GM13977 (cell line): ENCODE measurements around the gene ARHGAP6.
A peak's percentile ranks its signal among the peaks of the same experiment; 100 is the strongest.

Experiments
- DNase-seq: peaks from one replicate; pipeline ENCODE4 v3.0.0; 2012; ENCODE audit warnings: low spot score
- in situ Hi-C: fragments of 300-500 bp; cut with MboI; formaldehyde crosslinking; loops from one replicate; pipeline ENCODE4 v1.12.0; 2022; ENCODE audit warnings: low sequenced_read_pairs, low pct_unique_long_range_greater_than_20kb, mixed read lengths, inconsistent platforms; ENCODE audit not compliant: unreplicated experiment
- TF ChIP-seq, protein P1 (sequence below): IDR thresholded peaks from 2 replicates; pipeline ENCODE4 v1.5.1; 2012; ENCODE audit warnings: mild to moderate bottlenecking, control low read depth; ENCODE audit not compliant: insufficient read depth; ENCODE audit errors: extremely low read depth, missing control alignments

ARHGAP6 gene

DNA sequence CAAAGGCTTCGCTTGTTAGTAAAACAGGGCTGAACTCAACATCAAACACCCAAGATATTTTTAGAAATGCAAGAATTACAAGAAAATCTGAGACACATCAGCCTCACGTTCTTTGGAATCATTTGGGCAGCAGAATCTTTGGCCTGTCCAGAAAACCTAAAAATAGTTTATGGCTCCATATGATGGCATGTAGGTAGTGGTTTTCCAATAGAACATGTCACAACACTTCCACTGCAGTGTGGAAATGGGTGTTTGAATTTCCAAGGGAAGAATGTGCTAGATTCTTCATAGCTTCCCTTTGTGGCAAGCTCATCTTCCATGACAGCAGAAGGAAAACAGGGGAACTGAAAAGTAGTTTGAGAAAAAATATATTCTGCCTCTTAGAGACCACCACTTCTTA is 118.8 kb downstream of the ARHGAP6 start:
- TF ChIP-seq, protein P1, sequence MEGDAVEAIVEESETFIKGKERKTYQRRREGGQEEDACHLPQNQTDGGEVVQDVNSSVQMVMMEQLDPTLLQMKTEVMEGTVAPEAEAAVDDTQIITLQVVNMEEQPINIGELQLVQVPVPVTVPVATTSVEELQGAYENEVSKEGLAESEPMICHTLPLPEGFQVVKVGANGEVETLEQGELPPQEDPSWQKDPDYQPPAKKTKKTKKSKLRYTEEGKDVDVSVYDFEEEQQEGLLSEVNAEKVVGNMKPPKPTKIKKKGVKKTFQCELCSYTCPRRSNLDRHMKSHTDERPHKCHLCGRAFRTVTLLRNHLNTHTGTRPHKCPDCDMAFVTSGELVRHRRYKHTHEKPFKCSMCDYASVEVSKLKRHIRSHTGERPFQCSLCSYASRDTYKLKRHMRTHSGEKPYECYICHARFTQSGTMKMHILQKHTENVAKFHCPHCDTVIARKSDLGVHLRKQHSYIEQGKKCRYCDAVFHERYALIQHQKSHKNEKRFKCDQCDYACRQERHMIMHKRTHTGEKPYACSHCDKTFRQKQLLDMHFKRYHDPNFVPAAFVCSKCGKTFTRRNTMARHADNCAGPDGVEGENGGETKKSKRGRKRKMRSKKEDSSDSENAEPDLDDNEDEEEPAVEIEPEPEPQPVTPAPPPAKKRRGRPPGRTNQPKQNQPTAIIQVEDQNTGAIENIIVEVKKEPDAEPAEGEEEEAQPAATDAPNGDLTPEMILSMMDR, result no peak
- DNase-seq, result no peak
- in situ Hi-C loops, result loop anchor here (25.0 kb wide), 2 partner anchors 365 to 410 kb away; no protein-coding TSS in a partner anchor

DNA sequence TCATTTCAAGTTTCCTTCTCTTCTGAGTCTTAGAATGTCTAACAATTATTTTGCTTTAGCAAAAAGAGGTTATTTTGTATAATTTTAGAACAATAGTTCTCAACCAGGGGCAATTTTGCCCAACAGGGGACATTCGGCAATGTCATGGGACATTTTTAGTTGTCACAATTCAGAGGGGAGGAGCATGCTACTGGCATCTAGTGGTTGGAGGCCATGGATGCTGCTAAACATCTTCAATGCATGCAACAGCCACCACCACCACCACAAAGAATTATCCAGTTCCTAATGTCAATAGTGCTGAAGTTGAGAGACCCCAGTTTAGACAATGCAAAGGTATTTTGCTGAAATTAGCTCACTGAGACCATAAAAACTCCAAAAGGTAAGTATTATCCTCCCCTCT is 122.5 kb downstream of the ARHGAP6 start:
- TF ChIP-seq, protein P1, result peak; percentile 33
- no peak for DNase-seq
- in situ Hi-C loops, result loop anchor here (5.0 to 25.0 kb wide), 3 partner anchors 229 to 406 kb away; no protein-coding TSS in a partner anchor

DNA sequence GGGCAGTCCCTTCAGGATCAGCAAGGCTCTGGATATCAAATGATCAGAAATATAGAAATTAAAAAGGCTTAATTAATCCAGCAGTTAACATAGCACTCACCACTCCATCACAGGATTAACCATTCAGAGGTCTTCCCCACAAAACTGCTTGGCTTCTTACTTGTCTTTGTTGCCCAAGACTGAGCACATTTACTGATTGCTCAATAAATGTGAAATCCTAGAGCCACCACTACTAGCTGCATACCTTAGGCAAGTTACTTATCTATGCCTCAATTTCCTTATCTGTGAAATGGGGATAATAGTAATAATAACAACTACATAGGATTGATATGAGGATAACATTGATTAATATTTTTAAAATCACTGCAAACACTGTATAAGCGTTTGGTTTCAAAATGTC is 124.2 kb downstream of the ARHGAP6 start:
- TF ChIP-seq, protein P1, result no peak
- no peak for DNase-seq
- in situ Hi-C loops, result loop anchor here (5.0 to 25.0 kb wide), 3 partner anchors 231 to 404 kb away; no protein-coding TSS in a partner anchor

DNA sequence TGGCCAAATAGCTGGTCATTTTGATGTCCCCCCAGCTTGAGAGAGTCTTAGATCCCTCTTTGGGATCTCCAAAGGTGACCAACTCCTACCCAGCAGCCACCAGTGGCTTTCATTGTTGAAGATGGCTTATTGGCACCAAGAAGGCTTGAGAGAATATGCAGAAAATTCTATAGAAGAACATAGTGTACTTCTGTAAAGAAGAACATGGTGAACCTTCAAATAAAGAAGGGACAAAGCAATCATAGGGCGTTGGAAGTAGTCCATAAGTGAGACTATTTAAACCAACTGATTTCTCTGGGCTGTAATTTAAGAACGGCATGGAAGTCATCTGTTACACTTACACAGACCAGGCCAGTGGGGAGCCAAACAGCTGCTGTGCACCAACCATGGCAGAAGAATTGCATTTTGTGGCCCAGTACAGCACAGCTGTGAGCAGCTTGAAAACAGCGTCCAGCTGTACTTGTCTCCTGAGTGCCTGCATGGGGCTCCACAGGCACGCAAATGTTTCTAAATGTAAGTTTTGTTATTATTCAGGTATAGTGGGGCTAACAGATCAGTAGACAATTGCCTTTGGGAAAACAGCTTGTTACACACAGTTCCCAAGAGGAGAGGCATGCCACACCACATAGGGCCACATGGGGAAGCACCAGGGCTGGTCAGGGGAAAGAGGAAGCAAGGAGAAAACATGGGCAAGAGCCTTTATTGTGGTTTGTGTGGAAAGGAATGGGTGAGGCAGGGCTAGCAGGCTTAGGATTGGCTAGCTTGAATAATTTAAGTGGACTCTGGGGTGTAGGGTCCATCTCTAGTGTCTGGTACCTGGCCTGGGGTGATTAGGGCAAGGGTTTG is 125.0 kb downstream of the ARHGAP6 start:
- DNase-seq, result peak; percentile 7
- in situ Hi-C loops, result loop anchor here (5.0 to 25.0 kb wide), 3 partner anchors 232 to 403 kb away; no protein-coding TSS in a partner anchor
- TF ChIP-seq, protein P1, result peak; percentile 47

DNA sequence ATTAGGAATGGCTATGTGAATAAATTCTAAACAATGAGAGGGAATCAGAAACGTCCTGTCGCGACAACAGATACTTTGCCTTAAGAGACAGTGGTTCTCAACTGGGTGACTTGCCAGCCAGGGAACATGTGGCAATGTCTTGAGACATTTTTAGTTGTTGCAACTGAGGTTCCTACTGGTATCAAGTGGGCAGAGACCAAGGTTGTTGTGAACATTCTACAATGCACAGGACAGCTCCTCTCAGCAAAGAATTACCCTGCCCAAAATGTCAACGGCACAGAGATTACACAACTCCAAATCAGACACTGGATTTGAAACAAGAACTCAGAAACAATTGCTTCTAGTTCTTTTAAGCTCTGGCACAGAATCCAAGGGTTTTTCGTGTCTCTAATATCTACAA is 128.6 kb downstream of the ARHGAP6 start:
- in situ Hi-C loops, result loop anchor here (25.0 kb wide), 2 partner anchors 375 to 400 kb away; no protein-coding TSS in a partner anchor
- DNase-seq, result no peak
- TF ChIP-seq, protein P1, result no peak

DNA sequence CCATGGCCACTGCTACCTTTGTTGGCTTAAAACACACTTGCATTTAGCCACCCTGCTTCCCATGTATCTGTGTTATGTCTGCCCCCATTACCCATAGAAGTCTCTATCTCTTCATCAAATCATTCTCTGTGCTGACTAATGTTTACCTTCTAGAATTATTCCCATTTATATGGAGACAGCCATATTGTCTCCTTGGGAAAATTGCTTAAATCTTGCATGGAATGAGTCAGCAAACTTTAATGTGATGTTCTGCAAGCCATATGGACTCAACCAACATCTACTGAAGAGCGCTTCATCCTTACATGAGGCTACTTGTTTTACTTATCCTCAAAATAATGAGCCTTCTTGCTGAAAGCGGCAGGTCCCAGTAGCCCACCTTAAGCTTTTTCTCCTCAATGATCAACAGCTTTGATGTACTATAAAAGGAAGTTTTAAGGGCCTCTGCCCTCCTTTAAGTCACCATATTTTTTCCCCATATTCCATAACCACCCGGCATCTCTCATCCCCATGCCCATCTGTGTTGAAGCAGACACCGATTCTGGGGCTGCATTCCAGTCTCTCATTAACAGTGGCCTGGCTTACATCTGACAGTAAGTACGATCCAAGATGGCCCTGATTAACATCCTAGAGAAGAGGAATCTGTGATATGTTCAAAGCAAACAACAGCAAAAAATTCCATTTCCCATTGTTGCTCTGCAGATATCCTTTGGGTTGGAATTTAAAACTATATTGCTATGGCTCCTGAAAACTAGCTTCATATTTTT is 130.4 kb downstream of the ARHGAP6 start:
- in situ Hi-C loops, result loop anchor here (25.0 kb wide), 2 partner anchors 377 to 398 kb away; no protein-coding TSS in a partner anchor
- no peak for DNase-seq
- TF ChIP-seq, protein P1, result no peak
